Measurements from ENCODE around the gene CCL19.

Gene CCL19

DNA sequence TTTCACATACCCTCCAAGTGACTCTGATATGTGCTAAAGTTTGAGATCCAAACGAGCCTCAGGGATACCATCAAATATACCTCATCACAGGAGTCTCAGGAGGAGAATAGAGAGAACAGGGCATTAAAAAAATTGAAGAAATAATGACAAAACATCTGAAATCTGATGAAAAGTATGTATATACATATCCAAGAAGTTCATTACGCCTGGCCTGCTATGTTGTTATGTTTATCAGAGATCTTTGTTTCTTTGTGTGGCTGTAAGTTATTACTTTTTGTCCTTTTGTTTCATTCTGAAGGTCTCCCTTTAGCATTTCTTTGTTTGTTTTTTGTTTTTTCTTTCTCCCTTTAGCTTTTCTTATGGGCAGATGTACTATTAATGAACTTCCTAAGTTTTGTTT, 2.5 kb upstream of the CCL19 start:
- DNase-seq: no peak

DNA sequence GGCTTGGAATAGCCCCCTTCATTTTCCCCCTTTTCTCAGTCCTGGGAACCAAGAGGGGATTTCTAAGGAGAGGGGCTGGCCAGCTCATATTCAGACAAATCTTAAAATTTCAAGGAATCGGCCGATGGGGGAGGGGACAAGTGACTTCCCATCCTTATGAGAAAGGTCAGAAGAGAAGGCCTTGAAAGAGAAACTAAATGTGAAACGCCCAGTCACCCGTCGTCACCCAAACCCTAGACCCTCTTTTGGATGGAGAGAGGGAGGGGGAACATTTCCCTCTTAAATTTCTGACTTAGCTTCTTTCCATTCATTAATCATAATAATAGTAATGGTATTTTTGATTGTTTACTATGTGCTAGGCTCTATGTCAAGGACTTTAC, 850 bp upstream of the CCL19 start:
- peak; percentile 59 to 83 (median 76) for DNase-seq

DNA sequence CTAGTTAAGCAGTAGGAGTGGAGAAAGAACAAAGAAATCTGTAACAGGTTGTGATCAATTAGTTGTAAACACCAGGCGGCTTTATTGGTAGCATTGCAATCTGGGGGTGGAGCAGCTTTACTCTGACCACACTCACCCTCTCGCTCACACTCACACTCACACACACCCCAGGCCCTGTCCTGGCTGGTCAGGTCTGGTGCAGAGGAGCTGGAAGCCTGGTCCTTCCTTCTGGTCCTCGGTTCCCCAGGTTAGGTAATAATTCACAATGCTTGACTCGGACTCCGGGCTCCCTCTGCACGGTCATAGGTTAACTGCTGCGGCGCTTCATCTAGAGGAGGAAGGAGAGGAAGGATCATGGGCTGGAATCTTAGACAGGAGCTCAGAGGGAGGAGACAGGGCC, 1.6 kb downstream of the CCL19 start:
- no peak for DNase-seq

DNA sequence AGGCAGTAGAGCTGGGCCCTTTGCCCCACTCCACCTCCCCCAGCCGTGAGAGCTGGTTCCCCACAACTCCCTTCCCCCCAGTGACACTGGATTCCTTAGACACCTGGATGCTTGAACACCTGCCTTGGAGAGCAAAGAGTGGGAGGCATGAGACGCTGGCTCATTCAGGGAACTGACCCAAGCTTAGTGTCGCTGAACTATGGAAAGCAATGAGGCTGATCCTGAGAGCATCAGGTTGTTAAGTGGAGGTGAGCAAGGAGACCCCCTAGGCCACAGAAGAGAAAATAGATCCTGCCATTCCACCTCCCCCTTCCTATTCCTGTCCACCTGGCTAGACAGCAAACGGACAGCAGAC, 2.0 kb downstream of the CCL19 start:
- no peak for DNase-seq

DNA sequence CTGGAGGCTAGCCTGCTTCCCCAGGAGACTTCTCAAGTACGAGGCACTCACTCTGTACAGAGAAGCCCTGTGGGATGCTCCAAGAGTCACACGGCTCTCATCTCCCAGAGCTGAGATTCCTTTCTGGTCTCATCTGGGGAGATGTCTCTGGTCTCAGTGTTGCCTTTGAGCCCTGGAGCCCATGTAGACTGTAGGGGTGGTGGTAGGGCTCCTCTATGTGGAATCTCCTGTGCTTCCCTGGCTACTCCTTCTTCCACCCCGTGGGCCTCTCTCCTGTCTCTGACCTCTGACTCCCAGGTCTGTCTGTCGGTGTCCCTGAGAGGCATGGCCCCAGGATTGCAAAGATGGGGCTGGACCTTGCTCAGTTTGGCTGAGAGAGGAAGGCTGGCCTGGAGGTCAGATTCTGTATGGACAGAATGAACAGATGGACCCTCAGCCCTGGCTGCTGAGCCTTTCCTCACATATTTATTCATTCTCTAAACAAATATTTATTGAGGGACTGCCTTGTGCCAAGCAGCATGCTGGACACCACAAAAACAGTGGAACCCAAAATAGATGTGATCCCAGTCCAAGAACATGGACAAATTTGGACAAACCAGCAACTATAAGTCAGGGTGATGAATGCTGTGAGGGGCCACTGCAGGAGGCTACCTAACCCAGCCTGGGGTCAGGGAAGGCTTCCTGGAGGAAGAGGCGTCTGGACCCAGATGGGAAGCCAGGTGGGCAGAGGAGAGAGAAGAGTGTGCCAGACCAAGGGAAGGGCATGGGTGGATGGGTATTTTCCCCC, 2.6 kb downstream of the CCL19 start:
- no peak for DNase-seq

DNA sequence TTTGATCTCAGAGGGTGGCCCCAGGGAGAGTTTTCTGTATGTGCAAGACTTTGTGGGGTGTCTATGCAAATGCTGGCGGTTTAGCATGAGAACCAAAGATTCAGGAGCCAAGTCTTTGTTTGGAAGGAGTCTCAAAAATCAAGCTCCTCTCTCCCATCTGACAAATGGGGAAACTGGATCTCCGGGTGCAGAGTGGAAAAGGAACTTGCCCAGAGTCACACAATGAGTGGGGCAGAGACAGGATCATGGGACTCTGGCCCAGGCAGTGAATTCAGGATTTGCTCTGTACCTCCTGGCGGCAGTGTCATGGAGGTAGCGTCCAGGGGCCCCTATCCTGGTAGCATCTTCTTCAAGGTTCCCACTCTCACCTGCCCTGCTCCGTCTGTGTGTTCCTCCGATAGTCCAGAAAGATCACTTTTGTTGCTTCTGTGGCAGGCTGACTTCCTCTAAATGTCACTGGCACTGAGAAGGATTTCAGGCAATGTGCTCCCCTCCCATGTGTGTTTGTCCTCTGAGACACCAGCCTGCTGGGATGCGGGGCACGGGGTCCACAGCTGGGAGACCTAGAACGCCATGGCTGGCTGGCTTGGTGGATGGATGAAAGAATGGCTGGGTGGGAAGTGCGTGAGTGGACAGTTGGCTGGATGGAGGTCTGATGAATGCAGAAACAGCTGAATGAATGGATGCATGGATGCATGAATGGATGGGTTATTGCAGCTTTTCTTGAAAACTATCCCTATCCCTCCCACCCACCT, 3.6 kb downstream of the CCL19 start:
- peak; percentile 46 to 62 (median 48) for DNase-seq

DNA sequence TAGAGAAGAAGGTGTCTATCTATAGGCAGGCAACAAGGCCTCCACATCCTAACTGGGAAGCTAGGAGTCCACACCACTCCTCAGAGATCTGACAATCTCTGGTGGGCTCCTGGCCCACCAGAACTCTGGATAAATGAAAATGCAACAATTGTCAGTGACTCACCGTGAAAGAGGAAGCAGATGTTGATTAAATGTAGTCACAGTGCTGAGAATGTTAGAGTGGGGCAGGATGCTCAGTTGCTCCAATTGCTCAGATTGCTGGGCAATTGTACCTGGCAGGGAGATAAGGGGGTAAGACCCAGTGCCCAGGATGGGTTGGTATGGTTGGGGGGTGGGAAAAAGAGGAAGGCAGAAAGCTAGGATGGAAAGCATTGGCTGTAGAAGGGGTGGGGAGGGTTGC, 4.3 kb downstream of the CCL19 start:
- DNase-seq: peak; percentile 40 to 67 (median 65)

DNA sequence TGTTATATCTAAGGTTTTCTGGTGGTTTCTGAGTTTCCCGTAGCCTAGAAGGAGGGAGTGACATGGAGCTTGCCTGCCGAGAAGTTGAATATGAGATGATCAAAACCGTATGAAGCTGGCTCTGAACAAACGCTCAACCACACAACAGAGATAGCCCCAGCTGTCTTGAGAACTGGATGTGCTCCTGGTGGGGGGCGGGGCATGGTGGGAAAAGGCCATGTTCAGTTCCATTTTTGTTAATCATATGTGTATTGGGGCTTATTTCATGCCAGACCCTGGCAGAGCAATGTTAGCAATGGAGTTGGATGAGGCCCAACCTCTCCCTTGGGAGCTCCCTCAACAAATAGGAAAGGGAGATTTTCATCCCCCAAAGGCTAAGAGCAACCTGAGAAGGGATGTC, 4.8 kb downstream of the CCL19 start:
- DNase-seq: no peak

DNA sequence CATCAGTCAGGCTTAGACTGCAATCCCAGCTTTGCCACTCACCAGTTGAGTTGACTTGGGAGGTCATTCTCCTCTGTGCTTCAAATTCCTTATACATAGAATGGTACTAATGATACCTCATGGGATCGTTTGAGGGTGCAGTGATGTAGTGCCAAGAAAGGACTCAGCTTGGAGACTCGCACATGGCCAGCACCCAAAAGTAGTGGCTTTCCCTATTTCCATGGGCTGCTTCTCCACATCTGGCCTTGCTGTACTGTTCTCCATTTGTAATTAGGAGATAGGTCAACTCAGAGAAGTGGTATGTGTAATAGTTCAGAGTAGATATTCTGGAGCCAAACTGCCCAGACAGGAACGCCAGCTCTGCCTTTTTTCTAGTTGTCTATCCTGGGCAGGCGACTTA, 5.5 kb downstream of the CCL19 start:
- DNase-seq: no peak

DNA sequence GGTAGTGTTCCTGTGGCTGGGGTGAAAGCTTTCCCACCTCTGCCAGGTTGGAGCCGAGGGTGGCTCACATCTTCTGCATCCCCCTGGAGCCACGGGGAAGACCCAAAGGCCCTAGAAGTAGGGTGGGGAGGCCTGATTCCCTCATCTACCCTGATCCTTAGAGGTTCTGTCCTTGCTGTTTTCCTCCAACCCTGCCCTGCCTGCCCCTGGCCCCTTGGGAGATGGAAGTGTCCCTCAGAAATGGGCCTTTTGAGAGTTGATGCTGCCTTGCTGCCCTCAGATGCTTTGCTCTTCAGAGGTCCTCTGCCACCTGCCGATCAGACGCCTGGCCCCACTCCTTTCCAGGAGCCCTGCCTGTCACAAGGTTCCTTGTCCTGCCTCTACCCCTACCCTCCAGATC, 6.3 kb downstream of the CCL19 start:
- DNase-seq: no peak

DNA sequence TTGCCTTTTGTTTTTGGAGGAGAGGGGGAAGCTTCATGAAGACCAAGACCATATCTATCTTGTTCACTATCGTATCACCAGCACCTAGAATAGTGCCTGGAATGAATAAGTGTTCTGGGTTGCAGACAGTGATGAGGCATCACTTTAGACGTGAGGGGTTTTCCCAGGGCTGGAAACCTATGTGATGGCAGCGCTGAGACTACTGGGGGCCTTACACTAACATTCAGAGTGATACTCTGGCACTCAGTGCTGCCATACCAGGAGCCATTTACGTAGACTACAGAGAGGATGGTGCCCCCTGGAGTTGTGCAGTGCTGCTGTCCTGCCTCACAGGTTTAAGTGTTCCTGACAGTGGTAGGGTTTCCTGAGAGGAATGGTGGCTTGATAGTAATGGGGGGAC, 6.9 kb downstream of the CCL19 start:
- DNase-seq: no peak

DNA sequence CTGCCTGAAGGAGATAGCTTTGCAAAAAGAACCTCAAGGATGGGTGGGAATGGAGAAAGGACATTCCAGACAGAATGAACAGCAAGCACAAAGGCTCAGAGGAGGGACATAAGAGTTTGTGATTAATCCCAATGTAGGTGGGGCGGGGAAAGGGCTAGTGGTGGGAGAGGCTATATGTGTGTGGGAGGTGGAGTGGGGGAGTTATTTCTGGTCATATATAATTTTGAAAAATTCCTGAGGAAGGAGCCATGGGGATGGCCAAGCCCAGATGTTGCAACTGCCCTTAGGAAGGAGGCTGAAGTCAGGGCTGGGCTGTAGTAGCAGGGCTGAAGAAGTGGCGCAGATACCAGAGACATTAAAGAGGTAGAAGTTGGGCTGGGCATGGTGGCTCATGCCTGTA, 15.2 kb downstream of the CCL19 start:
- DNase-seq: peak; percentile 50 to 67 (median 59)

DNA sequence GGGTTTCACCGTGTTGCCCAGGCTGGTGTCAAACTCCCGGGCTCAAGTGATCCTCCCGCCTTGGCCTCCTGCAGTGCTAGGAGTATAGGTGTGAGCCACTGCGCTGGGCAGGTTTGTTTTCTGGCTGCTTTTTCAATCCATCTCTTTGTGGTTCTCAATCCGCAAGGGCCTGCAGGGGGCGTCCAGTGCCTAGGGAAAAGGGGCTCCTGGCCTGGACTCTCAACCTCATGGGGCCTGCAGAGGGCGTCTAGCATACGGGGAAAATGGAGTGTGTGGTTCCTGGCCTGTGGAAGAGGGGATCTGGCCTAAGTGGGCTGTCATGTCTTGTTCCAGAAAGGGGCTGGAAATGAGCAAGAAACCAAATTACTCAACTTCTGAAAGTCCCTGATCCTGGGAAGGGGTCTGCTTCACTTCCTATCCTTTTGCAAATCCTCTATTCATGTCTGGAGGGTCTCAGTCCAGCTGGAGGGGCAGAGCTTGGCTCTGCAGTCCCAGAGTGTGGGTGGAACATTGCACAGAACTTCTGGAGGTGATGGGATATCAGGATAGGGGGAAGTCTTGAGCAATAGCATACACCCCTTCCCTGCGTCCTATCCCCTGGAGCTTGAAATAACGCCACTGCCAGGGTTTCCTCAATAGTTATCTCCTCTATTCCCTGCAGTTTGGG, 15.9 kb downstream of the CCL19 start:
- peak; percentile 89 to 95 (median 93) for DNase-seq

DNA sequence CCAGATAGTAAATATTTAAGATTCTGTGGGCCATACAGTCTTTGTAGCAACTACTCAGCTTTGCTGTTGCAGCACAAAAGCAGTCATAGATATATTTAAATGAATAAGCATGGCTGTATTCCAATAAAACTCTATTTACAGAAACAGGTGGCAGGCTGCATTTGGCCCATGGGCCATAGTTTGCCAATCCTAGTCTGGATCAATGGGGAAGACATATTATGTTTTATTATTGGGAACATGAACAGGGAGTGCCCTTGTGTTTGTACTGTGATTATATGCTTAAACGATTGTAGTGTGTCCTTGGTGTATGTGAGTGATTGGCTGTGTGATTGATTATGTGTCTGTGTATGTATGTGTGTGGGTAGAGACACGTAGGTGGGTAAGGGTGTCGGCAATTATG, 16.6 kb downstream of the CCL19 start:
- DNase-seq: no peak

DNA sequence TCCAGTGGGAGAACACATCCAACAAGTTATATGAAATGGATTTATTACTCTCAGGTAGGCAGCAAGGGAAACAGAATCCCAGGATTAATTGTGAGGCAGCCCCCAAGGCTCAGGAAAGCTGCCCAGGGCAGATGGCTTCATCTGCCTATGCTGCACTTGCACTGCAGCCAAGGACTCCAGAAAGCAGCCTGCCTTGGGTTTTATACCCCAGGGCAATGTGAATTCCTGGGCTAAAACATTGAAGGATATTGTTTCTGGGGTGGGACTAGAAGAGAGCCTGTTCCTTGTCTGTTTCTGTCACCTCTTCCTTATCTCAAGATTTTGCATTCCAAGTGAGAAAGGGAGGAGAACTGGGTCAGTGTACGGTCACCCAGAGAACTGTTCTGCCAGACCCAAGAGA, 19.8 kb downstream of the CCL19 start:
- DNase-seq: no peak

DNA sequence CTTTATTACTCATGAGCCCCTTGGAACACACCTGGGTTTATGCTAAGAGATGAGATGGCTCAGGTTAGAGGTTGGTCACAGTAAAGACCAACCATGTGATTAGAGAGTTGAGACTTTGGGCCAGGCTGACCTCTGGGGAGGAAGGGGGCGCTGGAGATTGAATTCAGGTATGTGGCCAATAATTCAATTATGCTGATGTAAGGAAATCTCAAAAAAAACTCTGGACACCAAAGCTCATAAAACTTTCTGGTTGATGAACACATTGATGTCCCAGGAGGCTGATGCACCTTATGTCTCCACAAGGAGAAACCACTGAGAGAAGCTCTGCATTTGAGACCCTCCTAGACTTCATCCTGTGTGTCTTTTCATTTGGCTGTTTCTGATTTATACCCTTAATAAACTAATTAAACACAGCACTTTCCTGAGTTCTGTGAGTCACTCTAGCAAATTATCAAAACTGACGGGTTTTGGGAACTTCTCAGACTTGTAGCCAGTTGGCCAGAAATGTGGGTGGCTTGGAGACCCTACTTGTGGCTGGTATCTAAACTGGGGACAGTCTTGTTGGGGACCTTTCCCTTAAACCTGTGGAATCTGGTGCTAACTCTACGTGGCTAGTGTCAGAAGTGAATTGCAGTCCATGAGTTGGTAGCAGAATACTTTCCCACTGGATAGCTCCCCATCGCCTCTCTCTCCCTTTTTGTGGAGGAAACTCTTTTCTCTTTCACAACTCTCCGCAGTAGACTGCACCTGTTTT, 21.1 kb downstream of the CCL19 start:
- DNase-seq: no peak

DNA sequence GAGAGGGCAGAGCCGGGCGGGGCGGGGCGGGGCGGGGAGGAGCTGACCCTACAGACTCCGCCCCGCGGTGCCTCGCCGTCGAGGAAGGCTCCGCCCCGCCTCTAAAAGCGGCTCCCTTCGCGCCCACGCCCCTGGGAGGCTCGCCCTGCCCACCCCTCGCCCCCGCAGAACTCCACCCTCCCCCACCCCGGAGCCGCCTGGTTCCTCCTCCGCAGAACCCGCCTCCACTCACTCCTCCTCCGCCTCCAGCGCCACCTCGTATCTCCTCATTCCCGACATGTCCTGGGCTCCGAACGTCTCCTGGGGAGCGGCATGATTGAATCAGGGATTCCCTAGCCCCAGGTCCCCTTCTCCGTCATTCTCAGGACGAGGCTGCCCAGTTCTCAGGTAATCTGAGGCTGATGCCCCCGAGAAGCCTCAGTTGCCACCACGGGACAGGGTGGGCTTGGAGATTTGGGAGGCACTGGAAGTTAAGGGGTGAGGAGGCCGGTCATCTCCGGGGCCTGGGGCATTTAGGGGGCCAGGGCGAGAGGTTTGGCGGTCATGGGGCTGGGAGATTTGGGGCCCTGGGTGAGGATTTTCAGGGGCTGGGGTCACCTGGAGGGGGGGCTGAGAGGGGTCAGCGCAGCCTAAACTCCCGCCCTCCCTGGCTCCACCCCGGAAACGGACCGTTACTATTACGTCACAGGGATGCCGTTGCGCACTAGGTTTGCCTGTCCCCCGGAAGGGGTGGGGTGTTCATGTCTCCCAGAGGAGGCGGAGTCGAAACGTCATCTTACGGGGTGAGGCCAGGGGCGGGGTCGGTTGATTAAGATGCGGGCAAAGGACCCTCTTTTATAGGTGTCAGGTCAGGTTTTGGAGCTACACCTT, 25.5 kb downstream of the CCL19 start:
- DNase-seq: peak; percentile 94 to 97 (median 96)

DNA sequence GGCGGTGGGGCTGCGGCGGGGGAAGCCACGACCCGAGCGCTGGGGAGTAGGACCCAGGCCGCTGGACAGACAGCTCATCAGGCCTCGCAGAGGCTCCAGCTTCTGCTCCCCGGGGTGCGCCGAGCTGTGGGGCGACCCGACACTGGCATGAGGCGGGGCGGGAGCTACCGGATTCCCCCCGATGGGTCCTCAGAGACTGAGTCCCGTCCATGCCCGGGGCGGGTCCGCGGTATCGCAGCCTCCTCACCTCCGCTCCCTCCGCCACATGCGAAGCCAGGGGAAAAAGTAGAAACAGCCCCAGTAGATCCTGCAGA, 26.1 kb downstream of the CCL19 start:
- no peak for DNase-seq

DNA sequence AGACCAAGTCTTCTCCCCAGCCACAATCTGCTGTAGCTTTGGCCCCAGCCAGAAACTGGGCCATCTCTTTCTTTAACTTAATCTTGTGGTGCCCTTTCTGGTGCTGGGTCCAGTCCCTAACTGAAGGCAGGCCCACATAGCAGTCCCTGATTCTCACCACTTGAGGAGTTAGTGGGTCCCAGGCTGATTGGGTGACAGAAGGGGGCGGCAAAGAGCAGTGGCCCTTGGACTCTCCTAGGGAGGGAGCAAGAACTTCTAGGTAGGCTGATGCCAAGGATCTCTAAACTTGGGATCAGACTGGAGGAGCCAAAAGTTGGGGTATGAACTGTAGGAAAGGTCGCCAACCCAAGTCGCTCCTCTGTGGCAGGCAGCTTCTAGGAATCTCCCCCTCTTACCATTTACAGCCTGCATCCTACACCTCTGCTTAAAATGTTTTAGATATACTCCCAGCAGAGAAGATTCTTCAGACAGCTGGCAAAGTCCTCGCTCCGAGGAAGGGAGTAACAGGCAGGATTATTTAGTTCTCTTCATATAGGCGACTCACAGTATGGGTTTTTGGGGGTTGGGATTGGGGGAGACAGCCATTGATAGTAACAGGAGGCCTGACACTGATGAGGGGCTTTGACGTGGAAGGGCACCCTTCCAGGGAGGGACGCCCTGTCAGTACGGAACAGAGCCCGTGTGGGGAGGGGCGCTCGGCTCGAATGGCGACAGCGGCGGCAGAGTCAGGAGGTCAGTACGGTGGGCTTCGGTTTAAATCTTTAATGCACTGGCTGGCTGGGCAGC, 26.6 kb downstream of the CCL19 start:
- DNase-seq: peak; percentile 78 to 87 (median 86)

DNA sequence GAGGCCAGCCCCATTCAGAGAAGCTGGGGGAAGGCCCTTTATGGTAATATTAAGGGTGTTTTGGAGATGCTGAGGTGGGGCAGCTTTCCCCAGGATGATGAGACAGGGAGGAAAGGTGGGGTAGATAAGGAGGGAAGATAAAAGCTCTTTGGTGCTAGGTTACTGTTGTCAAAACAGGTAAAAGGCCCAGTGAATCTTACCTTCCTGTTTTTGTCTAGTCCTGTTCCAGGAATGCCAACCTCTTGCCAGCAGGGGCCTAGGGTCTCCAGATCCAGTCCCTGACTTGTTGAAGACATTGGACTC, 27.8 kb downstream of the CCL19 start:
- no peak for DNase-seq

DNA sequence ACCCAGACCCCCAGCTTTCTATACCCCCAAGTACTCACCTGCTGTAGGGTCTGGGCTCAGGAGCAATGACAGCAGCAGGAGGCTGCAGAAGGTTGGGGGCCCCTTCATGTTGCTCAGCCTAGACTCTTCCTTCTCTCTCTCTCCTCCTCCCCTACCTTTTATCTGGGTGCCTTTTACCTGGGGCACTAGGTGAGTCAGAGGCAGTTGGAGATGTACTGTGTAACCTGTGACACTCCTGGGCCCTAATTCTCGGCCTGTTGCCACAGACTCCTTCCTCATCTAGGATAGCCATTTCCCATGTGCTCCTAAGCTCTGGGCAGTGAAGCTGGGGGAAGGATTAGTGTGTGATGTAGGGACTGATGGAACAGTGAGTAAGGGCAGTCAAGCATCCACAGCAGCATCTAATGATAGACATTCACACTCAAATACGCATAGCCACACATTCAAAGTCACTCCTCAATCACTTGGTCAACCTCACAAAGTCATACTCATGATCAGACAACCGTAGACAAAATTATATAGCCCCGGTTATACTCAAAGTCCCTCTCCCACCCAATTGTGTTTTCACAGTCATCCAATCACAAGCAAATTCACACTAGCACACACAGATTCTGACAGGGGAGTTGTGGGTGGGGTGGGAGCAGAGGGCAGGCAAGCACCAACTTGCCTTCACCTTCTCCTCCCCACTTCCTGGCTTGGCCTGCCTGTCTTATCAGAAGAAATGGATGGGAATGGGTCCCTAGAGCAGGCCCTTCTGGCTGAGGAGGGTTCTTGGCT, 28.4 kb downstream of the CCL19 start, which contains the start of gene CCL27:
Gene CCL27, minus strand, starts transcription at position 132 of the 777 bp plus-strand sequence. Its CDS starts 24 bp downstream, at position 108.
- no peak for DNase-seq

All from suppressor macrophage treated with lipopolysaccharide for 1 hour (primary cell).